IMR-90 (cell line): Measurements from ENCODE around the gene SNRPF. TPM values are rescaled to one million over a fixed set of nuclear protein-coding genes. Genes with fewer than 3 reads are reported as not detected.

ENCODE experiments used
- ATAC-seq: fragments of 200-7000 bp; cut with Tn5 transposase; 2 replicates; pipeline ENCODE4 v1.9.1; 2020; ENCODE audit warnings: low read depth, mild to moderate bottlenecking, moderate library complexity
- BruUV-seq: library from RNA; stranded (reverse); fragments of 400-500 nt; replicated peaks from 2 replicates; lab custom pipeline; 2021; lab: Mats Ljungman, UMichigan
- CTCF ChIA-PET: fragments of 300-600 bp; formaldehyde crosslinking; extraction: SDS; loops from one replicate; lab custom pipeline; 2021; ENCODE audit warnings: antibody characterized with exemption; lab: Yijun Ruan, JAX
- POLR2A ChIA-PET: fragments of 300-600 bp; sonication (Branson Sonifier 250); formaldehyde crosslinking; loops from one replicate; lab custom pipeline; 2022; ENCODE audit warnings: antibody characterized with exemption; ENCODE audit not compliant: unreplicated experiment; lab: Charles Lee
- DNase-seq: peaks from one replicate; pipeline ENCODE4 v3.0.0; 2013
- H2AFZ ChIP-seq: replicated peaks from 2 replicates; pipeline ENCODE3; 2013; ENCODE audit warnings: low read length, mild to moderate bottlenecking; ENCODE audit not compliant: poor library complexity
- H2AK5ac ChIP-seq: 2 replicates; pipeline ENCODE4 v1.6.1; 2013; ENCODE audit warnings: low read depth, low read length, inconsistent platforms
- H2AK9ac ChIP-seq: replicated peaks from 2 replicates; pipeline ENCODE3; 2013; ENCODE audit warnings: mild to moderate bottlenecking, low read depth, low read length, moderate library complexity; ENCODE audit not compliant: poor library complexity
- H2BK120ac ChIP-seq: 2 replicates; pipeline ENCODE4 v1.6.1; 2013; ENCODE audit warnings: low read depth, low read length, inconsistent platforms
- H2BK15ac ChIP-seq: 3 replicates; pipeline ENCODE4 v1.6.1; 2013; ENCODE audit warnings: low read depth, low read length, inconsistent platforms
- H2BK20ac ChIP-seq: 2 replicates; pipeline ENCODE4 v1.6.1; 2013; ENCODE audit warnings: low read depth, mild to moderate bottlenecking, inconsistent platforms, low read length, moderate library complexity
- H2BK5ac ChIP-seq: 2 replicates; pipeline ENCODE4 v1.6.1; 2013; ENCODE audit warnings: mild to moderate bottlenecking, low read depth, low read length, inconsistent platforms; ENCODE audit not compliant: poor library complexity, severe bottlenecking
- H3K14ac ChIP-seq: replicated peaks from 2 replicates; pipeline ENCODE4 v1.6.1; 2013; ENCODE audit warnings: low read depth, low read length, inconsistent platforms
- H3K18ac ChIP-seq: 2 replicates; pipeline ENCODE4 v1.6.1; 2013; ENCODE audit warnings: low read depth, low read length, control low read depth
- H3K23ac ChIP-seq: 2 replicates; pipeline ENCODE4 v1.6.1; 2013; ENCODE audit warnings: low read depth, low read length, inconsistent platforms
- H3K27ac ChIP-seq: 2 replicates; pipeline ENCODE4 v1.5.1; 2013; ENCODE audit warnings: mild to moderate bottlenecking, control low read depth, low read length; ENCODE audit not compliant: insufficient read depth
- H3K27me3 ChIP-seq: 2 replicates; pipeline ENCODE4 v1.6.1; 2013; ENCODE audit warnings: low read length; ENCODE audit not compliant: control insufficient read depth, insufficient read depth
- H3K36me3 ChIP-seq: 2 replicates; pipeline ENCODE4 v1.6.1; 2013; ENCODE audit warnings: low read length, mixed read lengths; ENCODE audit not compliant: control insufficient read depth, insufficient read depth
- H3K4ac ChIP-seq: 2 replicates; pipeline ENCODE4 v1.6.1; 2013; ENCODE audit warnings: low read depth, low read length, inconsistent platforms
- H3K4me1 ChIP-seq: 2 replicates; pipeline ENCODE4 v1.6.1; 2013; ENCODE audit warnings: low read length, mixed read lengths; ENCODE audit not compliant: control insufficient read depth, insufficient read depth
- H3K4me2 ChIP-seq: 2 replicates; pipeline ENCODE4 v1.6.1; 2013; ENCODE audit warnings: low read depth, mild to moderate bottlenecking, control low read depth, low read length, moderate library complexity
- H3K4me3 ChIP-seq: 2 replicates; pipeline ENCODE4 v1.5.1; 2013; ENCODE audit warnings: low read depth, mild to moderate bottlenecking, control low read depth, low read length, moderate library complexity; ENCODE audit not compliant: insufficient read depth
- H3K56ac ChIP-seq: 2 replicates; pipeline ENCODE4 v1.6.1; 2013; ENCODE audit warnings: low read length, inconsistent platforms; ENCODE audit not compliant: insufficient read depth; ENCODE audit errors: extremely low read depth
- H3K79me1 ChIP-seq, 2 experiments: 2 replicates each; pipeline ENCODE4 v1.6.1; 2013; ENCODE audit warnings: low read length in 2 of 2, inconsistent platforms in 1 of 2, low read depth in 1 of 2
- H3K9ac ChIP-seq: 2 replicates; pipeline ENCODE4 v1.6.1; 2013; ENCODE audit warnings: low read depth, low read length, control low read depth
- H3K9me1 ChIP-seq: 2 replicates; pipeline ENCODE4 v1.6.1; 2013; ENCODE audit warnings: low read length, inconsistent platforms; ENCODE audit not compliant: insufficient read depth
- H3K9me3 ChIP-seq: 2 replicates; pipeline ENCODE4 v1.6.1; 2013; ENCODE audit warnings: low read length; ENCODE audit not compliant: control insufficient read depth, insufficient read depth
- H4K20me1 ChIP-seq: 2 replicates; pipeline ENCODE4 v1.6.1; 2013; ENCODE audit warnings: low read length, inconsistent platforms; ENCODE audit not compliant: insufficient read depth
- H4K5ac ChIP-seq: 2 replicates; pipeline ENCODE4 v1.6.1; 2013; ENCODE audit warnings: mild to moderate bottlenecking, low read depth, low read length, control low read depth
- H4K8ac ChIP-seq, 2 experiments: 2 replicates each; pipeline ENCODE4 v1.6.1; 2013; ENCODE audit warnings: low read depth in 2 of 2, low read length in 2 of 2, control low read depth in 1 of 2, inconsistent platforms in 1 of 2
- H4K91ac ChIP-seq: 2 replicates; pipeline ENCODE4 v1.6.1; 2013; ENCODE audit warnings: low read depth, low read length, inconsistent platforms; ENCODE audit not compliant: insufficient read depth
- BHLHE40 ChIP-seq: fragments of 150-350 bp; IDR thresholded peaks from 2 replicates; pipeline ENCODE4 v1.6.1; 2016; ENCODE audit warnings: mild to moderate bottlenecking, low read depth, low read length
- CEBPB ChIP-seq: IDR thresholded peaks from 2 replicates; pipeline ENCODE4 v1.6.1; 2012; ENCODE audit warnings: low read depth, low read length, improper control_type of control experiment
- CHD1 ChIP-seq: IDR thresholded peaks from 2 replicates; pipeline ENCODE4 v1.6.1; 2012; ENCODE audit warnings: low read depth, low read length, improper control_type of control experiment
- CTCF ChIP-seq: conservative IDR thresholded peaks from 2 replicates; pipeline ENCODE4 v1.5.1; 2012; ENCODE audit warnings: mild to moderate bottlenecking, low read depth, low read length, improper control_type of control experiment
- ELK1 ChIP-seq: fragments of 150-350 bp; IDR thresholded peaks from 2 replicates; pipeline ENCODE4 v1.6.1; 2016; ENCODE audit warnings: low read depth, mild to moderate bottlenecking, low read length, moderate library complexity, borderline replicate concordance
- FOS ChIP-seq: fragments of 150-350 bp; IDR thresholded peaks from 2 replicates; pipeline ENCODE4 v1.6.1; 2016; ENCODE audit warnings: low read depth, low read length
- MAFK ChIP-seq: IDR thresholded peaks from 2 replicates; pipeline ENCODE4 v1.6.1; 2012; ENCODE audit warnings: low read depth, low read length, improper control_type of control experiment
- MAZ ChIP-seq: IDR thresholded peaks from 2 replicates; pipeline ENCODE4 v1.6.1; 2012; ENCODE audit warnings: low read depth, mild to moderate bottlenecking, low read length, improper control_type of control experiment, moderate library complexity, borderline replicate concordance
- MXI1 ChIP-seq: IDR thresholded peaks from 2 replicates; pipeline ENCODE4 v1.6.1; 2012; ENCODE audit warnings: low read depth, mild to moderate bottlenecking, low read length, moderate library complexity, borderline replicate concordance
- NFE2L2 ChIP-seq: fragments of 150-350 bp; IDR thresholded peaks from 2 replicates; pipeline ENCODE4 v1.6.1; 2016; ENCODE audit warnings: low read depth, mild to moderate bottlenecking, low read length
- POLR2A ChIP-seq: IDR thresholded peaks from 2 replicates; pipeline ENCODE4 v1.6.1; 2012; ENCODE audit warnings: mild to moderate bottlenecking, low read depth, low read length
- RAD21 ChIP-seq: IDR thresholded peaks from 2 replicates; pipeline ENCODE4 v1.6.1; 2012; ENCODE audit warnings: low read length, improper control_type of control experiment
- RCOR1 ChIP-seq: IDR thresholded peaks from 2 replicates; pipeline ENCODE4 v1.6.1; 2012; ENCODE audit warnings: mild to moderate bottlenecking, low read length, improper control_type of control experiment; ENCODE audit not compliant: insufficient replicate concordance
- RFX5 ChIP-seq: IDR thresholded peaks from 2 replicates; pipeline ENCODE4 v1.8.0; 2012; ENCODE audit warnings: low read depth, mild to moderate bottlenecking, low read length, moderate library complexity
- SMC3 ChIP-seq: fragments of 150-350 bp; IDR thresholded peaks from 2 replicates; pipeline ENCODE4 v1.6.1; 2016; ENCODE audit warnings: low read depth, mild to moderate bottlenecking, antibody characterized with exemption, low read length, moderate library complexity
- USF2 ChIP-seq: fragments of 150-350 bp; IDR thresholded peaks from 2 replicates; pipeline ENCODE4 v1.6.1; 2017; ENCODE audit warnings: mild to moderate bottlenecking, antibody characterized with exemption, low read length, low read depth
- WGBS, 2 experiments: methylation state at CpG; one replicate each; pipeline versions ENCODE4 v1.1.5 to v1.1.7; 2013; ENCODE audit warnings: missing lambda C conversion rate in 2 of 2; ENCODE audit not compliant: insufficient read length in 1 of 2; ENCODE audit errors: extremely low coverage in 2 of 2; 5-methylcytosine and 5-hydroxymethylcytosine counted together
- dilution Hi-C: fragments of 300-500 bp; cut with HindIII; formaldehyde crosslinking; loops from one replicate; pipeline ENCODE4 v1.14.3; 2018; ENCODE audit warnings: low sequenced_read_pairs; ENCODE audit not compliant: unreplicated experiment
- in situ Hi-C: fragments of 300-500 bp; cut with MboI; formaldehyde crosslinking; loops from 3 replicates; pipeline ENCODE4 v1.14.3; 2019; ENCODE audit warnings: low sequenced_read_pairs, inconsistent platforms, mixed read lengths
- intact Hi-C: fragments of 100-400 bp; cut with micrococcal nuclease; formaldehyde crosslinking; loops from 2 replicates; pipeline ENCODE4 v1.10.0; 2022
- polyA plus RNA-seq, 3 experiments: library from polyadenylated mRNA; depleted of rRNA; stranded (reverse); fragments of >200 nt; gene quantifications; 2 replicates each; pipeline ENCODE4 v1.2.3, GENCODE V29; 2012; ENCODE audit warnings: low replicate concordance in 1 of 3
- total RNA-seq: library from RNA; depleted of rRNA; stranded (reverse); fragments of >200 nt; gene quantifications from 2 replicates; pipeline ENCODE4 v1.2.3, GENCODE V29; 2012

The SNRPF gene
- total and polyA plus RNA-seq, 2 of the 4 experiments (the other 2 are of a cell fraction), result 5.0 to 27.9 TPM

GRCh38 chr12:95896846-95897245 is 38.1 kb downstream of the SNRPF start:
- Histone ChIP-seq H3K14ac (no peak overlapping the region), H3K9me3 (peaks cover 2% of the 10 kb centered on the region; the same call in 1 of the 2 replicates), H2BK20ac (no peak overlapping the region), H3K4me3 (no peak overlapping the region), H3K79me1 (no peaks in the 10 kb centered on the region), H4K5ac (no peak overlapping the region), H4K8ac (no peak overlapping the region), H2AK5ac (no peak overlapping the region), H3K18ac (no peak overlapping the region), H3K4me2 (no peak overlapping the region), H3K4ac (no peak overlapping the region), H3K27ac (no peak overlapping the region), H4K20me1 (no peaks in the 10 kb centered on the region), H3K56ac (no peak overlapping the region), H3K36me3 (no peaks in the 10 kb centered on the region), H3K23ac (no peak overlapping the region), H2BK15ac (no peak overlapping the region), H3K9ac (no peak overlapping the region), H2AK9ac (no peak overlapping the region), H3K4me1 (no peaks in the 10 kb centered on the region), H3K27me3 (peaks cover 5% of the 10 kb centered on the region), H4K91ac (no peak overlapping the region), H2AFZ (no peak overlapping the region), H2BK120ac (no peak overlapping the region), H3K9me1 (no peaks in the 10 kb centered on the region), H2BK5ac (no peak overlapping the region)
- ATAC-seq, result no peak
- dilution Hi-C loops, result no loop called here
- CTCF ChIA-PET, result no interaction called here
- intact Hi-C loops, result no loop called here
- no TSS peak for BruUV-seq
- WGBS, 2 experiments, result no CpG with 5 or more reads among the region's 4 CpGs
- POLR2A ChIA-PET, result no interaction called here
- in situ Hi-C loops, result no loop called here
- DNase-seq, result no peak
- TF ChIP-seq MXI1 (no peak), BHLHE40 (no peak), MAFK (no peak), ELK1 (no peak), CTCF (no peak), CHD1 (no peak), SMC3 (no peak), NFE2L2 (no peak), RAD21 (no peak), POLR2A (no peak), MAZ (no peak), FOS (no peak), RCOR1 (no peak), CEBPB (no peak), RFX5 (no peak), USF2 (no peak)
